ENCODE results near the gene MANSC4. TPM values are rescaled to one million over a fixed set of nuclear protein-coding genes. Genes with fewer than 3 reads are reported as not detected.

Gene MANSC4
- total and polyA plus RNA-seq, 9 of the 15 experiments (the other 6 are each of a cell fraction or from before 2014, with no cell fraction given) = not detected

- peak; percentile 60; the same call in 1 of the 2 replicates for TF ChIP-seq REST (IDR thresholded peaks at IDR 0.05; ENCODE audit: borderline replicate concordance)
- TF ChIP-seq REST (CRISPR knock-in tag; IDR thresholded peaks at IDR 0.05; ENCODE audit: low read depth) = no peak
- no peak for TF ChIP-seq ZNF445 (CRISPR knock-in tag; IDR thresholded peaks at IDR 0.05; ENCODE audit: low read depth)
- no peak for TF ChIP-seq HDAC2 (IDR thresholded peaks at IDR 0.05)
- TF ChIP-seq, protein P1, sequence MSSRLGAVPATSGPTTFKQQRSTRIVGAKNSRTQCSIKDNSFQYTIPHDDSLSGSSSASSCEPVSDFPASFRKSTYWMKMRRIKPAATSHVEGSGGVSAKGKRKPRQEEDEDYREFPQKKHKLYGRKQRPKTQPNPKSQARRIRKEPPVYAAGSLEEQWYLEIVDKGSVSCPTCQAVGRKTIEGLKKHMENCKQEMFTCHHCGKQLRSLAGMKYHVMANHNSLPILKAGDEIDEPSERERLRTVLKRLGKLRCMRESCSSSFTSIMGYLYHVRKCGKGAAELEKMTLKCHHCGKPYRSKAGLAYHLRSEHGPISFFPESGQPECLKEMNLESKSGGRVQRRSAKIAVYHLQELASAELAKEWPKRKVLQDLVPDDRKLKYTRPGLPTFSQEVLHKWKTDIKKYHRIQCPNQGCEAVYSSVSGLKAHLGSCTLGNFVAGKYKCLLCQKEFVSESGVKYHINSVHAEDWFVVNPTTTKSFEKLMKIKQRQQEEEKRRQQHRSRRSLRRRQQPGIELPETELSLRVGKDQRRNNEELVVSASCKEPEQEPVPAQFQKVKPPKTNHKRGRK (tag; IDR thresholded peaks at IDR 0.05) = no peak
- peak; percentile 23; the same call in 1 of the 2 replicates for TF ChIP-seq USF2 (CRISPR knock-in tag; IDR thresholded peaks at IDR 0.05)
- TF ChIP-seq, protein P2, sequence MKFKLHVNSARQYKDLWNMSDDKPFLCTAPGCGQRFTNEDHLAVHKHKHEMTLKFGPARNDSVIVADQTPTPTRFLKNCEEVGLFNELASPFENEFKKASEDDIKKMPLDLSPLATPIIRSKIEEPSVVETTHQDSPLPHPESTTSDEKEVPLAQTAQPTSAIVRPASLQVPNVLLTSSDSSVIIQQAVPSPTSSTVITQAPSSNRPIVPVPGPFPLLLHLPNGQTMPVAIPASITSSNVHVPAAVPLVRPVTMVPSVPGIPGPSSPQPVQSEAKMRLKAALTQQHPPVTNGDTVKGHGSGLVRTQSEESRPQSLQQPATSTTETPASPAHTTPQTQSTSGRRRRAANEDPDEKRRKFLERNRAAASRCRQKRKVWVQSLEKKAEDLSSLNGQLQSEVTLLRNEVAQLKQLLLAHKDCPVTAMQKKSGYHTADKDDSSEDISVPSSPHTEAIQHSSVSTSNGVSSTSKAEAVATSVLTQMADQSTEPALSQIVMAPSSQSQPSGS (CRISPR knock-in tag; IDR thresholded peaks at IDR 0.05) = no peak
- TF ChIP-seq CEBPG (CRISPR knock-in tag; IDR thresholded peaks at IDR 0.05) = no peak
- TF ChIP-seq CEBPG (tag; conservative IDR thresholded peaks at IDR 0.05 in 1 of 2, IDR thresholded peaks at IDR 0.05 in 1 of 2) = no peak
- TF ChIP-seq TAF9B (IDR thresholded peaks at IDR 0.05; ENCODE audit: partially characterized antibody) = no peak
- TF ChIP-seq BCOR (IDR thresholded peaks at IDR 0.05) = no peak
- TF ChIP-seq RAD21 (CRISPR knock-in tag; conservative IDR thresholded peaks at IDR 0.05 in 1 of 2, IDR thresholded peaks at IDR 0.05 in 1 of 2) = peak in 1 of 2 experiments; percentile 62; a peak in 3 of 4 replicates
- no peak for TF ChIP-seq THRB (CRISPR knock-in tag; conservative IDR thresholded peaks at IDR 0.05)
- TF ChIP-seq KLF13 (tag; IDR thresholded peaks at IDR 0.05; ENCODE audit: borderline replicate concordance, low read depth) = no peak
Observed at GRCh38 chr12:27821259-27821973, 41.4 kb upstream of the MANSC4 start (continued).

Data from K562 (cell line).